NCI-H345 treated with DMSO at 0.1 percent for 48 hours (cell line): Measurements from ENCODE around the gene VTI1A.

ENCODE experiments used
- DNase-seq: peaks from one replicate; lab custom pipeline; 2025; ENCODE audit not compliant: unreplicated experiment; lab: John Stamatoyannopoulos, UW

The VTI1A gene

DNA sequence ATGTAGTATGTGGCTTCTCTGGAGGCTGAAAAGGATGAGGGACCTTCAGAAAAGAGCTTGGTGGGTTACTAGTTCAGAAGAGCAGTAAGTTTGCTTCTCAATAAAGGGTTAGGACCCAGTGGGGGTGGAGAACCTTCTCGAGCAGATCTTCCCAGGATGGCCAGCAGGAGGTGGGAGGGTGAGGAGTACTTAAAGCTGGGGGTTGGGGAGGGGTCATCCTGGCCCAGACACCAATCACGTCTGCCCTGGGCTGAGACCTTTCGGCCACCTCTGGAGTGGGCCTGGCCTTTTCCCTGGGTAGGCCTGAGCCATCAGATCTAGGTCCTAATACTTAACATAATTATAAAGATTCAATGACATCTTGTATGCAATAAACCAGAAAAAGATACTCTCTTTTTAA, 354.0 kb downstream of the VTI1A start:
- no peak for DNase-seq

DNA sequence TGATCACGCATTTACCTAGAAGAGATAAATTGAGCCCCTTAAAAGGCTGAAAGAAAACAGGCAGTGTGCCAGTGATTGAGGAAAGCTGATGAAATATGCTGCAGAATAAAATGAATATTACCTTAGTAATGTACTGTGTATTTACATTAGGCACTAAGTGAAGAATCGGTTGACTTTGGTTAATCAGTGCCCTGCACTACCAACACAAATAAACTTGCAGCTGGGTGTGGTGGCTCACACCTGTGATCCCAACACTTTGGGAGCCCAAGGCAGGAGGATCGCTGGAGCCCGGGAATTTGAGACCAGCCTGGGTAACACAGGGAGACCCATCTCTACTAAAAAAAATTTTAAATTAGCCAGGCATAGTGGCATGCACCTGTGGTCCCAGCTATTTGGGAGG, 354.7 kb downstream of the VTI1A start:
- DNase-seq, result no peak

DNA sequence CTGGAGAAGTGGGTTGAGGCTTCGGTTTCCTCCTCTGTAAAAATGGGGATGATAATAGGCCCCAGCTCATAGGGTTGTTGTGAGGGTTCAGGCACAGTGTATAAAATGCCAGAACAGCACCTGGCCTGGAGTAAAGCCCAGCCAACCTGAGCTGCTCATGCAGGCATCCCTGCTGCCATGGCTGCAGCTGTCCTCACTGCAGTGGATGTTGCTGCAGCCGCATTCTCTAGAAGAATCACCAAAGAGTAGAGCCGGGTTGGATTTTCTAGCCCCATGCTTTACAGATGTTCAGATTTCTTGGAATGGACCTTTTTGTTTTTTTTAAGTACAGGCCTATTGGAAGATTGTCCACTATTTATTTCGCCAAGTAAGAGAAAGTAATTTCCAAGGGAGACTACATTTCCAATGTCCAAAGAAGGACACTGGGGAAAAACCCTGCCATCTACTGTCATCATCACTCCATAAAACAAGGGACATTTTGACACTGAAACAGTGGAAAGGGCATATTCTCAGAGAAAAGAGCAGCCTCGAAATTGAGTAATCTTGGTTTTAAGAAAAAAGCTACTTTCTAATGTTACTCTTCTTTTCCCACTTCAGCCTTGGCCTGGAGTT, 355.5 kb downstream of the VTI1A start:
- no peak for DNase-seq

DNA sequence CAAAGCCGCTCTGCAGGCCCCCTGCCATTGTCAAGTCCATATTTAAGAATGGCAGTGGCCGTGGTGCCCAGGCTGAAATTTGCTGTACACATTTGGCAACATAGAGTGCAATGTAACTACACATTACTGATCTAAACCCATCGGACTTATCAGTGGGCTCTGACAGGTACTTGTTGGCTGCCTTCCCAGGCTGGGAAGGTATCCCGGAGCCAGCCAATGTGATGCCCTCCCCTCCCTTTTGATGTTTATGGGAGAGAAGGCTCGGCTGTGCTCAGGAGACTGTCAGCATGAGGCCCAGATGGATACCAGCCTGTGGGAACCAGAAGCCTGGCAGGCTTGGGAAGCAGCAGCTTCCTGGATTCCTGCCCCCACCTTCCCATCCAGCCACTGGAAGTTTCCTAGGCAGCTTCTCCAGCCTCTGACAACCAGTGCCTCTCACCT, 357.0 kb downstream of the VTI1A start:
- no peak for DNase-seq

- no peak for DNase-seq
Measured at GRCh38 chr10:112805254-112805590, 358.2 kb downstream of the VTI1A start.

DNA sequence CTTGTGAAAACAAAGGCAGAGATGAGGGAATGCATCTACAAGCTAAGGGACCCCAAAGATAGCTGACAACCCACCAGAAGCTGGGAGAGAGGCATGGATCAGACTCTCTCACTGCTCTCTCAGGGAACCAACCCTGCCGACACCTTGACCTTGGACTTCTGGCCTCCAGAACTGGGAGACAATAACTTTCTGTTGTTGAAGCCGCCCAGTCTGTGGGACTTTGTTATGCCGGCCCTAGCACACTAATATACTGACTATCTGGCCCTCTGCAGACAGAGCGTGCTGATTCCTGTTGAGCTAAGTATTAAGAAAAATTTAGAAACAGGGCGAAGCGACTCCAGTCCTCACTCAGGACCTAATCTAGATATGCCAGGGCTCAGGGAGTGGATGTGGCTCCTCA, 358.7 kb downstream of the VTI1A start:
- DNase-seq, result no peak

- DNase-seq, result no peak
Measured at GRCh38 chr10:112807013-112807412, 360.0 kb downstream of the VTI1A start.

- DNase-seq, result no peak
Measured at GRCh38 chr10:112809736-112810135, 362.7 kb downstream of the VTI1A start.

- no peak for DNase-seq
Measured at GRCh38 chr10:112810711-112811151, 363.7 kb downstream of the VTI1A start.

DNA sequence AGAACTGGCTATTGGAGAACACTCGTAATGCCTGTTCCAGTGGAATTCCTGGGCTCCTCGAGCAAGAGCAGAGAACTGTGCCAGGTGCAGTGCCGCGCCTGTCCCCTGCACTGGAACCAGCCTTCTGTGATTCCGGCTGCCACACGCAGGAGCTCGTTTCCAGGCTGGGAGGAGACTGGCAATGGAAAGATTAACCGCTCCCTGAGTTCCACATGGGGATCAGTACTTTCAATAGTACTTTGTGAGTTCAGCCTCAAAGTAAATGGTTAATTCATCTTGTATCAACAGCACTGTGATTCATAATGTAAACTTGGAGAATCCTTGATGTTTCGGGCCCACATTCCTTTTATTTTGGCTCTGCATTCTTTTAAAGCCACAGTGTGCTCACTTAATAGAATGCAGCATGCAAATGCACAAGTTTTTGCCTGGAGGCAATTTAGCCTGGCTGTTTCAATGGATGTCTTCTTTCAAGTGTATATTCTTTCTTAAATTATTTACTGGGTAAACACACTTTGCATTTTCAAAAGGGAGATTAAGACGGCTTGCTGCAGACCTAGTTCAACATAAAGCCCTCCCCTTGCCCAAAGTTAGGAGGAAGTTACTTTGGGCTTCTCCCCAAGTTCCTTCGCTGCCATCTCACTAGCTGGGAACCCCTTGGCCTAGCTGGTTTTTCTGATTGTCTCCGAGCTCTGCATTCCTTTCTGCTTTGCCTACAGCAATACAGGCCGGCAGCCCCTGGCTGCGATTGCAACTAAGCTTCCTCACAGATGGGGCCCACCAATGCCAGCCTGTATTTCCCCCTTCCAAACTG, 364.9 kb downstream of the VTI1A start:
- DNase-seq, result no peak

GRCh38 chr10:112812586-112812985, 365.6 kb downstream of the VTI1A start:
- no peak for DNase-seq

- DNase-seq, result no peak
Measured at GRCh38 chr10:112813866-112814591, 367.0 kb downstream of the VTI1A start.

DNA sequence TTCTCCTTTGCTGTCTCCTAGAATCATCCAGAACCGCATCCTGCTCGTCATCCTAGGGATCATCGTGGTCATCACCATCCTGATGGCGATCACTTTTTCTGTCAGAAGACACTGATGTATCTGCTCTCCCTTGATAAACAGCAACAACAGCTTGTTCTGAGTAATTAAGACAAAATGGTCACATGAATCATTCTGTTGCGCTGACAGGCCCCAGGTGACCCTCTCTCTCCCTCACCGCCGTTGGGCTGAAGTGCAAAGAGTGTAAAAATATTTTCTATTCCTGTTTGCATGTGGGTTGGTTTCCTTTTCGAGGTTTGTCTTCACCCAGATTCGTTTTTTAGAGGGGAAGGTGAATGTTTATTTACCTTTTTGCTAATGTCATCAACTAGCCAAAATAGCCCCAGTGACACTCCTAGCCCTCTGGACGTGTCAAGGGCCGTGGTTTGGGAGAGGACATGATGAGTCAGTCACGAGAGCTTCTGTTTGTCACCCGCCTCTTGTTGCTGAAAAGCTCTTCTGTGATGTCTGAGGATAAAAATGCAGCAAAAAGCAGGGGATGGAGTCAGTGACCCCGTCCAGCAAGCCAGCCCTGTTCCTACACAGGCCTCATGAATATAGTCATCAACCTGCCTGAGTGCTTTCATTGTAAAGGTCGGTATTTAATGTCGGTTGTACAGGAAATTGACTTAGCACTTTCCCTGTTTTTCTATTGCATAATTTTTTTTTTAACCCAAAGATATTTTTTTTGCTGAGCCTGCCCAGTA, 368.4 kb downstream of the VTI1A start:
- DNase-seq, result no peak

- DNase-seq, result no peak
Measured at GRCh38 chr10:112816033-112816430, 369.0 kb downstream of the VTI1A start.

- no peak for DNase-seq
Measured at GRCh38 chr10:112816891-112817290, 369.9 kb downstream of the VTI1A start.

DNA sequence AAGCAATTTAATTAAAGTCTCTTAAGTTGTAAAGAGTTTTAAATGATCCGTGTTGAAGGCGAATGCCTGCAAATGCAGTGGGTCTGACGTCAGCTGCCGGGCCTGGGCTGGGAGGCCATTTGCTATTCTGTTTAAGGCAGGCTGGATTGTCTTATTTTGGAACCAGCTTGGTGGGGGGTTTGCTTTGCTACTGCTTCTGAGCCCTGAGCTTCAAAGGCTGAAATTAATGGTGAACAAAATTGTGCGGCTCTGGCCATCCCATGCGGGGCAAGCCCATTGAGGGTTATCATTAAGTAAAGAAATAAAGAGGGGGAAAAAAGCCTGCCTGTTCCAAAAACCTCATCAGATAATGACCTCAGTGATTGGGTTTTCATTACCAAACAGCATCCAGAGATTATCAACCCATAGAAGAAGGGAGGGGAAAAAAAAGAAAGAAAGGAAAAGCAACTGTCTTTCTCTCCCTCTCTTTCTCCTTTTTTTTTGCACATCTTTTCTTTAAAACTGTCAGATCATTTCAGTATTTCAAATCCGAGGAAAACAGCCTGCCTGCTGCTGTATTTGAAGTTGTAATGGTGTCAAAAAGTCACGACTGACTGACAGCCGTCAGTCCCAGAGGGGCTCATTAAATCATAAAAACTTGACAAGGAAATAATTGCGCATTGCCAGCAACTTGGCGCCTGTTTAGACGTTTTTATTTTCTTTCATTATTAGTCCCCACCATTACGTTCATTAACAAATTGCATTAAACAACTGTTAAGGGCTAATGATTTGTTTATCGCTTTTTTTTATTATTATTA, 371.2 kb downstream of the VTI1A start:
- no peak for DNase-seq

DNA sequence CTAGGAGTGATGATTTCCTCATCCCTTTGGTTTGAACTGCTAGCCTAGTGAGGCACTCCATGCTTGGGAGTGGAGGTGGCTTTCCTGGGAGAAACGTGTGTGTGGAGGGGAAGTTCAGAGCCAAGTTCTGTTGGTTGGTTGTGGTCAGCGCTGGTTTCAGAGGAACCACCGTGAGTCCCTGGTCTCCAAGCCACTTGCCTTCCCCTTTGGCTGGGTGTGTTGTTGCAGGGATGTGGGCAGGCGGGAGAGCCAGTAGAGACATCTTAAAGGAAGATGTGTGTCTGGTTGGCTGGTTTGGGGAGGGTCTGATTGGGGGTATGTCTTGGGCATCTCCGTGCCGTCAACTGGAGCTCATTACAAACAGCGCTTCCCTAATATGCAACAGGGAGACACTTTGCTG, 372.2 kb downstream of the VTI1A start:
- DNase-seq, result no peak

DNA sequence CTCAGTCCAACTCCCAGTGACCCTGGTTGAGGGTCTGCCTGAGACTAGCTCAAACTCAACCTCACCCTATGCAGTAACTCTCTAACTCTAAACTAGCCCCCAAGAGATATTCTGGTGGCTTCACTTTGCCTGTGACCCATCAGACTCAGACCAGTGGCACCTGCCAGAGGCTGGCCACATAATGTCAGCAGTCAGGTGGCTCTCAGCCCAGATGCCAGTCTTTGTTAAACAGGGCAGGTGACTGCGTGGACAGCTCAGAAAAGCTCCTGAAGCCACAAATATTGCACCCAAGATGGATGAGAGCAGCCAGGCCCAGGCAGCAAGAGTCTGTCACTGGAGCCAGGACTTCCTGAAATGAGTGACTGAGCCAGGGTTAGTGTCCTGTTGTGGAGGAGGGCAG, 373.3 kb downstream of the VTI1A start:
- no peak for DNase-seq

- no peak for DNase-seq
Measured at GRCh38 chr10:112821038-112821437, 374.0 kb downstream of the VTI1A start.

- no peak for DNase-seq
Measured at GRCh38 chr10:112821663-112822062, 374.6 kb downstream of the VTI1A start.

DNA sequence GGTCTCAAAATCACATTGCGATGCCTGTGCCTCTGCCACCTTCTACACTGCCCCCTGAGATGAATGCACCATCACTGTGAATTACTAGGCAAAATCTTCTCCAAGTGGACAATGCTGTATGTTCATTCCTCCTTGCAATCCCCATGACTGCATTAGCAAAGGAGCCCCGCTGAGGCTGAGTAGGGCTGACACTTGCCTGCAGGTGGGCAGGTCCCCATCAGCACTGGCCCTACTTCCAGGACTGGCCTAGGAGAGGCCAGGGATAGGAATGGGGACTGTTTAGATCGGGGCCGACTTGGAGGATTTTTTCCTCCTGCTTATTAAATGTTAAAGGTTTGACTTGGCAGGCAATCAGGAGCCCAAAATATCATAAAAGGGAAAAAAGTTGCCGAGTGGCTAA, 376.0 kb downstream of the VTI1A start:
- no peak for DNase-seq
